ENCODE results near the gene MAPRE3. TPM values are rescaled to one million over a fixed set of nuclear protein-coding genes. Genes with fewer than 3 reads are reported as not detected.

MAPRE3 gene
- total RNA-seq, 1 experiment from 2014 or later: 10.3 TPM

- TF ChIP-seq IRF1 (CRISPR knock-in tag; IDR thresholded peaks at IDR 0.05): no peak
- no peak for TF ChIP-seq ZNF317 (CRISPR knock-in tag; IDR thresholded peaks at IDR 0.05; ENCODE audit: borderline replicate concordance, low read depth)
Measured at GRCh38 chr2:27018142-27018541, 47.7 kb downstream of the MAPRE3 start (continued).

DNA sequence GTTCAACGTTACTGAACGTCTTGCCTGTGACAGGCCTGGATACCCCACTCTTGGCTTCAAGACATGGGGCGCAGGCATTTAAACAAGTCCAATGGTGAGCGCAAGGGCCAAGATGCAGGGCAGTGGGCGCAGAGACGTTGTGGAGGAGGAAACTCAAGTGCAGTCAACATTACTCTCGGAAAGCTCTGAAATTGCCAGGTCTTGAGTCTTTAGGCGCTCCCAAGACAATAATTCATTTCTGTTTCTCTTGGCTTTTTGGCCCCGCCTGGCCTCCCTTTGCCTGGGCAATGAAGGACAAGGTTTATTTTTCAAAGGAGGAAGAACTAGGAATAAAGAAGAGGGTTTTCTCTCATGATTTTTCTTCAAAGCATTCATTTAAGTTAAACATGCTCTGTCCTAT, 49.0 kb downstream of the MAPRE3 start:
- ChIA-PET POLR2A (no interaction called here), CTCF (interaction anchor here (0.5 to 6.9 kb wide), 4 partner anchors 37 to 260 kb away, joined by 3 to 596 read pairs (median 79); partner anchors contain the start of genes DPYSL5 and MAPRE3)
- Mint-ChIP-seq H3K36me3 (no peaks in the 10 kb centered on the region; the same call in 1 of the 2 replicates), H3K4me1 (peaks cover 15% of the 10 kb centered on the region), H3K27ac (no peak overlapping the region), H3K9me3 (no peaks in the 10 kb centered on the region), H3K4me3 (no peak overlapping the region), H3K27me3 (ENCODE audit: low read depth) (no peaks in the 10 kb centered on the region)
- TF ChIP-seq TP53 (CRISPR knock-in tag; IDR thresholded peaks at IDR 0.05) (no peak), PRDM15 (CRISPR knock-in tag; IDR thresholded peaks at IDR 0.05) (no peak), KAT7 (CRISPR knock-in tag; IDR thresholded peaks at IDR 0.05; ENCODE audit: borderline replicate concordance) (no peak), MXD4 (CRISPR knock-in tag; IDR thresholded peaks at IDR 0.05; ENCODE audit: borderline replicate concordance) (no peak), ZNF121 (CRISPR knock-in tag; IDR thresholded peaks at IDR 0.05) (no peak), ZNF138 (CRISPR knock-in tag; conservative IDR thresholded peaks at IDR 0.05) (no peak), CREM (CRISPR knock-in tag; IDR thresholded peaks at IDR 0.05) (no peak), SOX15 (CRISPR knock-in tag; IDR thresholded peaks at IDR 0.05) (no peak), NR1H2 (CRISPR knock-in tag; IDR thresholded peaks at IDR 0.05) (no peak), RELA (CRISPR knock-in tag; IDR thresholded peaks at IDR 0.05; ENCODE audit: borderline replicate concordance) (no peak), PREB (CRISPR knock-in tag; IDR thresholded peaks at IDR 0.05; ENCODE audit: borderline replicate concordance) (no peak), ELF4 (CRISPR knock-in tag; IDR thresholded peaks at IDR 0.05; ENCODE audit: low read depth) (no peak), SP1 (CRISPR knock-in tag; conservative IDR thresholded peaks at IDR 0.05) (no peak), FOXP1 (CRISPR knock-in tag; IDR thresholded peaks at IDR 0.05; ENCODE audit: borderline replicate concordance) (no peak), NFYB (CRISPR knock-in tag; conservative IDR thresholded peaks at IDR 0.05; ENCODE audit: low read depth) (no peak), ZNF423 (CRISPR knock-in tag; IDR thresholded peaks at IDR 0.05) (no peak), HMGA2 (CRISPR knock-in tag; IDR thresholded peaks at IDR 0.05) (no peak)
- TF ChIP-seq, protein P1, sequence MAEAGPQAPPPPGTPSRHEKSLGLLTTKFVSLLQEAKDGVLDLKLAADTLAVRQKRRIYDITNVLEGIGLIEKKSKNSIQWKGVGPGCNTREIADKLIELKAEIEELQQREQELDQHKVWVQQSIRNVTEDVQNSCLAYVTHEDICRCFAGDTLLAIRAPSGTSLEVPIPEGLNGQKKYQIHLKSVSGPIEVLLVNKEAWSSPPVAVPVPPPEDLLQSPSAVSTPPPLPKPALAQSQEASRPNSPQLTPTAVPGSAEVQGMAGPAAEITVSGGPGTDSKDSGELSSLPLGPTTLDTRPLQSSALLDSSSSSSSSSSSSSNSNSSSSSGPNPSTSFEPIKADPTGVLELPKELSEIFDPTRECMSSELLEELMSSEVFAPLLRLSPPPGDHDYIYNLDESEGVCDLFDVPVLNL (CRISPR knock-in tag; IDR thresholded peaks at IDR 0.05; ENCODE audit: borderline replicate concordance, low read depth): no peak
- TF ChIP-seq, protein P2, sequence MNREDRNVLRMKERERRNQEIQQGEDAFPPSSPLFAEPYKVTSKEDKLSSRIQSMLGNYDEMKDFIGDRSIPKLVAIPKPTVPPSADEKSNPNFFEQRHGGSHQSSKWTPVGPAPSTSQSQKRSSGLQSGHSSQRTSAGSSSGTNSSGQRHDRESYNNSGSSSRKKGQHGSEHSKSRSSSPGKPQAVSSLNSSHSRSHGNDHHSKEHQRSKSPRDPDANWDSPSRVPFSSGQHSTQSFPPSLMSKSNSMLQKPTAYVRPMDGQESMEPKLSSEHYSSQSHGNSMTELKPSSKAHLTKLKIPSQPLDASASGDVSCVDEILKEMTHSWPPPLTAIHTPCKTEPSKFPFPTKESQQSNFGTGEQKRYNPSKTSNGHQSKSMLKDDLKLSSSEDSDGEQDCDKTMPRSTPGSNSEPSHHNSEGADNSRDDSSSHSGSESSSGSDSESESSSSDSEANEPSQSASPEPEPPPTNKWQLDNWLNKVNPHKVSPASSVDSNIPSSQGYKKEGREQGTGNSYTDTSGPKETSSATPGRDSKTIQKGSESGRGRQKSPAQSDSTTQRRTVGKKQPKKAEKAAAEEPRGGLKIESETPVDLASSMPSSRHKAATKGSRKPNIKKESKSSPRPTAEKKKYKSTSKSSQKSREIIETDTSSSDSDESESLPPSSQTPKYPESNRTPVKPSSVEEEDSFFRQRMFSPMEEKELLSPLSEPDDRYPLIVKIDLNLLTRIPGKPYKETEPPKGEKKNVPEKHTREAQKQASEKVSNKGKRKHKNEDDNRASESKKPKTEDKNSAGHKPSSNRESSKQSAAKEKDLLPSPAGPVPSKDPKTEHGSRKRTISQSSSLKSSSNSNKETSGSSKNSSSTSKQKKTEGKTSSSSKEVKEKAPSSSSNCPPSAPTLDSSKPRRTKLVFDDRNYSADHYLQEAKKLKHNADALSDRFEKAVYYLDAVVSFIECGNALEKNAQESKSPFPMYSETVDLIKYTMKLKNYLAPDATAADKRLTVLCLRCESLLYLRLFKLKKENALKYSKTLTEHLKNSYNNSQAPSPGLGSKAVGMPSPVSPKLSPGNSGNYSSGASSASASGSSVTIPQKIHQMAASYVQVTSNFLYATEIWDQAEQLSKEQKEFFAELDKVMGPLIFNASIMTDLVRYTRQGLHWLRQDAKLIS (CRISPR knock-in tag; IDR thresholded peaks at IDR 0.05; ENCODE audit: borderline replicate concordance): no peak
- no peak for DNase-seq (ENCODE audit: low spot score)
- no peak for ATAC-seq

Data from WTC11 (cell line).